C4-2B (cell line): ENCODE data around the gene BTBD9.

ENCODE experiments used
- H3K27ac ChIP-seq: fragments of 450-650 bp; 2 replicates; pipeline ENCODE4 v1.5.1; 2017
- ZFX ChIP-seq: fragments of 450-650 bp; IDR thresholded peaks from 2 replicates; pipeline ENCODE4 v1.6.1; 2017
- TF ChIP-seq, protein P1 (sequence below): fragments of 450-650 bp; conservative IDR thresholded peaks from 2 replicates; pipeline ENCODE4 v1.5.1; 2017; ENCODE audit warnings: mild to moderate bottlenecking

Gene BTBD9

DNA sequence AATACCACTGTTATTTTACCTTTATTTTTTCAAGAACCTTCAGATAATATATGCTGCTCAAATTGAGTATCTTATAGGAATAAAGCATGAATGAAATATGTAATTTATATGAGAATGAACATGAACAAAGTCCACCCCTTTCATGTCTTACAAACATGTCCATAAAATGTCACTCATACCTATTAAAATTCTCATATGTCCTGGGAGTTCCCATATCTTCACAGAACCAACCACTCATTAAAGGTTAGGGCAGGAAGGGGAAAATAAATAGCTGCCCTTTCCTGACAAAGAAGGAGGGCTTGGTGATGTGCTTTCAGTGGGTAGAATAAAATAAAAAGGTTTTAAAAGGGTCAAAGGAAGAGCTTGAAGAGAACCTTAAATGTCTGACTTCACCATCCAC, 125.3 kb downstream of the BTBD9 start:
- H3K27ac ChIP-seq: no peak overlapping the region
- TF ChIP-seq ZFX: no peak
- TF ChIP-seq, protein P1, sequence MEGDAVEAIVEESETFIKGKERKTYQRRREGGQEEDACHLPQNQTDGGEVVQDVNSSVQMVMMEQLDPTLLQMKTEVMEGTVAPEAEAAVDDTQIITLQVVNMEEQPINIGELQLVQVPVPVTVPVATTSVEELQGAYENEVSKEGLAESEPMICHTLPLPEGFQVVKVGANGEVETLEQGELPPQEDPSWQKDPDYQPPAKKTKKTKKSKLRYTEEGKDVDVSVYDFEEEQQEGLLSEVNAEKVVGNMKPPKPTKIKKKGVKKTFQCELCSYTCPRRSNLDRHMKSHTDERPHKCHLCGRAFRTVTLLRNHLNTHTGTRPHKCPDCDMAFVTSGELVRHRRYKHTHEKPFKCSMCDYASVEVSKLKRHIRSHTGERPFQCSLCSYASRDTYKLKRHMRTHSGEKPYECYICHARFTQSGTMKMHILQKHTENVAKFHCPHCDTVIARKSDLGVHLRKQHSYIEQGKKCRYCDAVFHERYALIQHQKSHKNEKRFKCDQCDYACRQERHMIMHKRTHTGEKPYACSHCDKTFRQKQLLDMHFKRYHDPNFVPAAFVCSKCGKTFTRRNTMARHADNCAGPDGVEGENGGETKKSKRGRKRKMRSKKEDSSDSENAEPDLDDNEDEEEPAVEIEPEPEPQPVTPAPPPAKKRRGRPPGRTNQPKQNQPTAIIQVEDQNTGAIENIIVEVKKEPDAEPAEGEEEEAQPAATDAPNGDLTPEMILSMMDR: no peak

GRCh38 chr6:38512211-38512610, 127.5 kb downstream of the BTBD9 start:
- TF ChIP-seq ZFX: no peak
- TF ChIP-seq, protein P1: no peak
- H3K27ac ChIP-seq: no peak overlapping the region

- no peak overlapping the region for H3K27ac ChIP-seq
- TF ChIP-seq, protein P1: no peak
- no peak for TF ChIP-seq ZFX
Measured at GRCh38 chr6:38510205-38510604, 129.5 kb downstream of the BTBD9 start.

DNA sequence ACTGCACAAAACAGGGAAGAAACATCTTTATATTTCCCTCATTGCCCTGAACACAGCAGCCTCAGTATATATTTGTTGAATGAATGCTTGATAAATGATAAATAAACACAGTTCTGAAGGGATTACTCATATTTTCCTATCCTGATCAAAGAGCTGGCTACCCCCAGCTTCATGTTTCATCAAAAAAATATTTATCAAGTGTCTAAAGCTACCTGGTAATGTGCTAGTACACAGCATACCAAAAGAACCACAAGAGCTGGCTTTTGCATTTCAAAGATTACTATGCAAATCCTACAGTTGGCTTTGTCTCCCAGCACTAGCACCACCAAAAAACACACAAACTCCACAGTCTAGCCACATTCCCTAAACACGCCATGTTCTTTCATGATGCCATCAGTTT, 130.0 kb downstream of the BTBD9 start:
- no peak for TF ChIP-seq ZFX
- TF ChIP-seq, protein P1: no peak
- no peak overlapping the region for H3K27ac ChIP-seq

- no peak for TF ChIP-seq ZFX
- TF ChIP-seq, protein P1: no peak
- H3K27ac ChIP-seq: no peak overlapping the region; the same call in 1 of the 2 replicates
Measured at GRCh38 chr6:38508894-38509293, 130.8 kb downstream of the BTBD9 start.

DNA sequence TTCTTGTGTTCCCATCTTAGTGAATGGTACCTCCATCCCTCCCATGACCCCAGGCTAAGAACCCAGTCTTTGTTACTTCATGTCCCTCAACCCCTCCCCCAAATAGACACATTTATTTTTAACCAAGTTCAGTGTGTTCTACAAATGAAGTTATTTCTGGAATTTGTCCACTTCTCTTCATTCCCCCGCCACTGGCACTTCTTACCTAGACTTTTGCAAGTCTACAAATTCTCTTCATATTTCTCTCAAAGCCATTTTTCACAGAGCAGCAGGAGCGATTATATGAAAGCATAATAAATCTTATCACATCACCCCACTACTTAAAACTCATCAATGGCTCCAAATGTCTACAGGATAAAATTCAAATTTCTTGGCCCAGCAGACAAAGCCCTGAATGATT, 131.4 kb downstream of the BTBD9 start:
- no peak overlapping the region; the same call in 1 of the 2 replicates for H3K27ac ChIP-seq
- TF ChIP-seq, protein P1: no peak
- no peak for TF ChIP-seq ZFX

- TF ChIP-seq ZFX: no peak
- TF ChIP-seq, protein P1: no peak
- no peak overlapping the region for H3K27ac ChIP-seq
Measured at GRCh38 chr6:38507173-38507572, 132.6 kb downstream of the BTBD9 start.
